IMR-90 (cell line): Measurements from ENCODE around the gene OCIAD1.

Source experiments
- BHLHE40 ChIP-seq: fragments of 150-350 bp; IDR thresholded peaks from 2 replicates; pipeline ENCODE4 v1.6.1; 2016; ENCODE audit warnings: mild to moderate bottlenecking, low read depth, low read length
- CEBPB ChIP-seq: IDR thresholded peaks from 2 replicates; pipeline ENCODE4 v1.6.1; 2012; ENCODE audit warnings: low read depth, low read length, improper control_type of control experiment
- POLR2A ChIP-seq: IDR thresholded peaks from 2 replicates; pipeline ENCODE4 v1.6.1; 2012; ENCODE audit warnings: mild to moderate bottlenecking, low read depth, low read length
- RCOR1 ChIP-seq: IDR thresholded peaks from 2 replicates; pipeline ENCODE4 v1.6.1; 2012; ENCODE audit warnings: mild to moderate bottlenecking, low read length, improper control_type of control experiment; ENCODE audit not compliant: insufficient replicate concordance
- RFX5 ChIP-seq: IDR thresholded peaks from 2 replicates; pipeline ENCODE4 v1.8.0; 2012; ENCODE audit warnings: low read depth, mild to moderate bottlenecking, low read length, moderate library complexity
- TF ChIP-seq, protein P1 (sequence below): conservative IDR thresholded peaks from 2 replicates; pipeline ENCODE4 v1.5.1; 2012; ENCODE audit warnings: mild to moderate bottlenecking, low read depth, low read length, improper control_type of control experiment

DNA sequence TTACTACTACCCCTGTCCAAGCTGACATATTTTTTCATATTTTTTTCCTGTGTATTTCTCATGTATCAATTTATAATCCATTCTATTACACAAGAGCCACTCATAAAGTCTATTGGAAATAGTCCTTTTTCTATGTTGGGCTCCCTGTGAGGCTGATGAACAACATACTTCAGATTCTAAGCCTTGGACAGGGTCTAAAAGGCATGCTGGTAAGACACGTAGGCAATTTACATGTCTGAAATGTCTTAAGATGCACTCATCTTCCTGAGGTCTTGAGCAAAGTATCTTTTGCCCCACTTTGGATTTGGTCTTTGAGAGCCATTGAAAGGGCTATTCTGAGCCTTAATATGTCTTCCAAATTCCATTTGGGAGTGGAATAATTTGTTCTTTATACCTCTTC lies 31.8 kb downstream of the OCIAD1 start:
- TF ChIP-seq CEBPB (no peak), POLR2A (no peak), RCOR1 (no peak), BHLHE40 (no peak), RFX5 (no peak)
- TF ChIP-seq, protein P1, sequence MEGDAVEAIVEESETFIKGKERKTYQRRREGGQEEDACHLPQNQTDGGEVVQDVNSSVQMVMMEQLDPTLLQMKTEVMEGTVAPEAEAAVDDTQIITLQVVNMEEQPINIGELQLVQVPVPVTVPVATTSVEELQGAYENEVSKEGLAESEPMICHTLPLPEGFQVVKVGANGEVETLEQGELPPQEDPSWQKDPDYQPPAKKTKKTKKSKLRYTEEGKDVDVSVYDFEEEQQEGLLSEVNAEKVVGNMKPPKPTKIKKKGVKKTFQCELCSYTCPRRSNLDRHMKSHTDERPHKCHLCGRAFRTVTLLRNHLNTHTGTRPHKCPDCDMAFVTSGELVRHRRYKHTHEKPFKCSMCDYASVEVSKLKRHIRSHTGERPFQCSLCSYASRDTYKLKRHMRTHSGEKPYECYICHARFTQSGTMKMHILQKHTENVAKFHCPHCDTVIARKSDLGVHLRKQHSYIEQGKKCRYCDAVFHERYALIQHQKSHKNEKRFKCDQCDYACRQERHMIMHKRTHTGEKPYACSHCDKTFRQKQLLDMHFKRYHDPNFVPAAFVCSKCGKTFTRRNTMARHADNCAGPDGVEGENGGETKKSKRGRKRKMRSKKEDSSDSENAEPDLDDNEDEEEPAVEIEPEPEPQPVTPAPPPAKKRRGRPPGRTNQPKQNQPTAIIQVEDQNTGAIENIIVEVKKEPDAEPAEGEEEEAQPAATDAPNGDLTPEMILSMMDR: no peak
